GM19238 (cell line): Measurements from ENCODE around the gene MARVELD1.

Experiments used
- DNase-seq: peaks from one replicate; pipeline ENCODE4 v3.0.0; 2011; ENCODE audit warnings: low spot score; ENCODE audit not compliant: insufficient read length

The MARVELD1 gene

DNA sequence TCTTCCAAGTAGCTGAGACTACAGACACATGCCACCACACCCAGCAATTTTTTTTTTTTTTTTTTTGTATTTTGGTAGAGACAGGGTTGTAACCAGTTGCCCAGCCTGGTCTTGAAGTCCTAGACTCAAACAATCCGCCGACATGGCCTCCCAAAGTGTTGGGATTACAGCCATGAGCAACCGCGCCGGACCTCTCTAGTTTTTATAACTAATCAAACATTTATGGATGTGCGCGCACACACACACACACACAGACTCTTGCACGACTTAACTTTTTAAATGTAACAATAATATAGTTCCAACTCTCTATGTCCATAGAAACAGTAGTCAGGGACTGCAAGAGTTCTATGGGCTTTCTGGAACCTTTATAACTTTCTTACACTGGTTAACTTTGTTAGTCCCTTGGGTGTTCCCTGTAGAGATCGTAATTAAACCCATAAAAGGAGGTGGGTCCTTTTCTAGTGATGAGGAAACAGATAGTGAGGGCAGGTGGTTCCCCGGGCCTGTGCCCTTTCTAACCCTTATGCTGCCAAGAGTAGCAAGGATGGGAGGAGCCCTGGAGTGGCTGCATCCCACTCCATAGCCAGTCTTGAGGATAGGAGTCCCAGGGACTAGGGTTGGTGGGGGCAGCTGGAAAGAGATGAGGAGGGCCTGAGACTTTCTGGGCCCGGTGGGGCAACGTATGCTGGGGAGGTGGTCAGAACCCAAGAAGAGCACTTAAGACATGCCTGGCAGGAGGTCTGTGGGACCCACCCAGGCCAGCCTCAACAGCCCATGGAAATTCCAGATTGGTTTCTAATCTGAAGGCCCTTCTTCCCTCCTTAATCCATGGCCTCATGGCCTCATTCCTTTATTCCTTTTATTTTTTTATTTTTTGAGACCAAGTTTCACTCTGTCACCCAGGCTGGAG lies 8.6 kb downstream of the MARVELD1 start:
- DNase-seq, result no peak

DNA sequence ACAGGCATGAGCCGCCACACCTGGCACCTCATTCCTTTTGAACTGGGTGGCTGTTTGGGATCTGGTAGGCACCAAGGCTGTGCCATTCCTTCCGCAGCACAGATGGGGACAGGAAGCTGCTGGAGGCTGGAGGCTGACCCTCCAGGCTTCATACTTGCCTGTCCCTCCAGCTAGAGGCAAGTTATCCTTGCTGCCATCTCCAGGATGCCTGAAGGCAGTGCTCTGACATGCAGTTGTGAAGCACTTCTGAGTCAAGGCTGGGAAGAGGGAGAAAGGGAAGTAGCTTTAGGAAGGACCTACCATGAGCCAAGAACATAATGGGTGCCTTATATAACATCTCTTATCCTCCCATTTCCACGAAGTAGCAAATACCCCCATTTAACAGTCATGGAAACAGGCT lies 9.5 kb downstream of the MARVELD1 start:
- DNase-seq, result no peak

DNA sequence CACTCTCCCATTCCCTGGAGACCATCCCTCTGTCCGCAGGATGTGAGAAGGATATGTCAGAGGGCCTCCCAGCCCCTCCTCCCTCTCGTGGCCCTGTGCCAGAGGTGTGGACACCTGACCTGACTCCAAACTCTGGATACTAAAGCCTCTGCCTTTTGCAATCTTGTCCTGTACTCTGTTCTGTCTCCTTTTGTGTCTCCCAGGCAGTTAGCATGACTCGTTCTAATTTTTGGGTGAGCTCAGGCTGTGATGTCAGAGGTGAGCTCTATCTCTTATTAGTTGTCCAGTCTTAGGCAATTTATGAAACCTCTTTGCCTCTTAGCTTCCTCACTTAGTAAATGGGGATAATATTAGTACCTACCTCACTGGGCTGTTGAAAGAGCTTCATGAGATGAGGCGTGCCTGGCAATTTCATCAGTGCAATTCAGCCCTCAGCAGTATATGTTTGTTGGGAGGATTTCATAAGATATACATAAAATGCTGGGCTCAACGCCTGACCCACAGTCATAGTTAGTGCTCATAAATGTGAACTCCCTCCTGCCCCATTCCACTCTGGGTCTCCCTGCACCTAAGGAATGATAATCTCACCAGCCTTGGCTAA lies 10.9 kb downstream of the MARVELD1 start:
- DNase-seq, result no peak

DNA sequence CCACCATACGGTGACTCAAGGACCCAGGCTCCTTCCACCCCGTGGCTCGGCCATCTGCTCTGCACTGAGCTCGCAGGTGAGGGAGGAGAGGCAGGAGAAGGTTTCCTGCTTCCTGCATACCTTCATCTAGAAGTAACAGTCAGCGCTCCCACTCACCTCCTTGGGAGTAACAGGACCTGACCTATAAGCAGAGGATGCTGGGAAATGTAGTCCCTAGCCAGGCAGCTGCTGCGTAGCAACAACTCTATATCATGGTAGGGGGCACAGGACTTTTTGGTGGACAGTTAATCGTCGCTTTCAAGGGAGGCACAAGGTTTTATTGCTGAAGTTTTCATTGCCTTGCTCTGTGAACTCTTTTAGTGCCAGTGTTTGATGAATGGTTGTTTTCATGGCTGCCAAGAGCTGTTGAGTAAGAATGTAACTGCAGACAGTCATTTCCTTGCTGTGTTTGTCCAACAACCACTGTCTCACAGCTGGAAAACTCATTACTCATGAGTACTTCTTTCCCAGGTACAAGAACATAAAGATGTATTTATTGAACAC lies 13.2 kb downstream of the MARVELD1 start:
- no peak for DNase-seq

DNA sequence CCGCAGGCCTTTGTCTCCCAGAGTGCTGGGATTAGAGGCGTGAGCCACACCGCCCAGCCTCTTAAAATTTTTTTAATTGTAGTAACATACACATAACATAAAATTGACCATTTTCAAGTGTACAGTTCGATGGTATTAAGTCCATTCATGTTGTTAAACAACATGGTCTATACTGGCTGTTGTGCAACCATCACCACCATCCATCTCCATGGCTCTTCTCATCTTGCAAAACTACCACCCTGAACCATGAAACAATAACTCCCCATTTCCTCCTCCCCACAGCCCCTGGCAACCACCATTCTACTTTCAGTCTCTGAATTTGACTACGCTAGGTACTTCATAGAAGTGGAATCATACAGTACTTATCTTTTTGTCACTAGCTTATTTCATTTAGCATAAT lies 15.5 kb downstream of the MARVELD1 start:
- no peak for DNase-seq

DNA sequence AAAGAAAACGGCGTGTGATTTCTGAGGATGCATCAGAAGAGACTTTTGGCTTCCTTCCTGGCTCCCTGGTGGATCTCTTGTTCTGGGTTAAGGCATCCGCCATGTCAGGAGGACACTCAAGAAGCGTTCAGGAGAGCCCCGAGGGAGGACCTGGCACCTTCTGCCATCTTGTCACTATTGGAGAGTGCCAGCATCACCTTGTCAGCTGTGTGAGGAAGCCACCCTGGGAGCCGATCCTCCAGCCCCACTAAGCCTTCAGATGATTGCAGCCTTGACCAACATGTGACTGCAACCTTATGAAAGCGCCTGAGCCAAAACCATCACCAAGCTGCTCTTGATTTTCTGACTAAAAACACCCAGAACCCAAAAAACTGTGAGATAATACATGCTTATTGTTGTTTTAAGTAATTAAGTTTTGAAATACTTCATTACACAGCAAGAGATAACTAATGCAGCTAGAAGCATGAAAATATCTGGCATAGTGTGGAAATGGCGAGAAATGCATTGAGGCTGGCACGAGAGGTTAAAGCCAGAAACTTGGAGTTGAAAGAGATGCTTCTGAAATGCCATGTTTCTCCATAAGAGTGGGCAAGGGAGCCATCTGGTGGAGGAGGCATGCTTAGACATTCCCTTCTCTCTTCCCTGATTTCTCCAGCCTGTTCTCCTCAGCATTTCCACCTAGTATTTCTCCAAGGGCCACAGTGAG lies 18.0 kb downstream of the MARVELD1 start:
- no peak for DNase-seq

DNA sequence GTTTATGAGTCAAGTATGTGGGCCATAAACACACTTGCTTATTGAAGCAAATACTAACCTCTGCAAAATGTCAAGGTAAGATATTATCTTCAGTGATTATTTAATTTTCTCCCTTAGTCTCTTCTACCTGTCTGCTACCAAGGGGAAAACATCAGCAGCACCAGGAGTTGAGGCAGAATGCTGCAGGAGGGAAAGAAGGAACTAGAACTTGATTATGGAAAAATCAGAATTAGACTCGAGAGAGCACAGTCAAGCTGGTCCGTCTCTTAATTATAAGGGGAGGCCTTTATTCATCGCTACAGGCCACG lies 18.5 kb downstream of the MARVELD1 start:
- no peak for DNase-seq

DNA sequence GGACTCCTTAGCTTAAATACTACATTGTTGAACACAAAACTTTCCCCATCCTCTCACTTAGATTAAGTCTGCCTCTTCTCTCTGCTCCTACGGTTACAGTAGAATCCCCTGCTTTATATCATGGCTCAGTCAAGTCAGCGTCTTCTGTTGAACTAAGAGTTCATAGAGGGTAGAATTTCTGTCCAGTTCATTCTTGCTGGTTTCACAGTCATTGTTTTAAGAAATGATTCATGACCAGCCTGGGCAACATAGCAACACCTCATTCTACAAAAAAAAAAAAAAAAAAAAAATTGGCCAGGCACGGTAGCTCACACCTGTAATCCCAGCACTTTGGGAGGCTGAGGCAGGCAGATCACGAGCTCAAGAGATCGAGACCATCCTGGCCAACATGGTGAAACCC lies 19.7 kb downstream of the MARVELD1 start:
- DNase-seq, result no peak

DNA sequence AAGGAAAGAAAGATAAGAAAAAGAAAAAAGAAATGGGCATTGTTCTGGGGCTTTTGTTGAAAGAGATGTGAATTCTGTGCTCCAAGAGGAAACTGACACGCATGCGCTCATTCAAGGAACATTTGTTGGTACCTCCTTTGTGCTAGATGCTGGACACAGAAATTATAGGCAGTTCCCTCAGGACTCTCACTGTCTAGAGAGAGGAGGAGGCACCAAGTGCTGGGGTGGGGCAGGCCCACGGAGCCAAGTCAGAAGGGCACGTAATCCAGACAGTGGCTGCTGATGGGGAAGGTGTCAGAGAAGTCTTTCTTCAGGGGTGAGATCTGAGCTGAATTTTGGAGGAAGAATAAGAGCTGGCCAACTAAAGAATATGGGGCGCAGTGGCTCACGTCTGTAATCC lies 20.5 kb downstream of the MARVELD1 start:
- DNase-seq, result no peak

DNA sequence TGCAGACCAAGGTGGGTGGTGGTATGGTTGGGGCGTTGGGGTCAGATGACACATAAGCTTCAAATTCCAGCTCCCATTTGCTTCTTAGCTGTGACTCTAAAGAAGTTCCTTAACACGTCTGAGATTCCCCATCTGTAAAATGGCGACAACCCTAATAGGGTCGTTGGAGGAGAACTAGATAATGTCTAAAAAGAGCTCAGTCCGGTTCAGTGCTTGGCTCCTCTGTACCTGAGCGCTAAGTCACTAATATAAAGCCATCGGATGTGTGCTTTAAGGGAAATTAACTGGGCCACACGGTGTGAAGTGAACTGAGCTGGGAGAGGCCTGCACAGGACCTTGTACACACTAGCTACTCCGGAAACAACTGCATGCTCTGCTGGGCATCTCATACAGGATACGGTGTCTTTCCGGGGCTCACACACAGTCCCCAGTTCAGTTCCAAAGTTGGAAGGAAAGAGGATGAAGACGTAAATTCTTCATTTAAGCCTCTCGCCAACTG lies 22.9 kb downstream of the MARVELD1 start:
- no peak for DNase-seq

DNA sequence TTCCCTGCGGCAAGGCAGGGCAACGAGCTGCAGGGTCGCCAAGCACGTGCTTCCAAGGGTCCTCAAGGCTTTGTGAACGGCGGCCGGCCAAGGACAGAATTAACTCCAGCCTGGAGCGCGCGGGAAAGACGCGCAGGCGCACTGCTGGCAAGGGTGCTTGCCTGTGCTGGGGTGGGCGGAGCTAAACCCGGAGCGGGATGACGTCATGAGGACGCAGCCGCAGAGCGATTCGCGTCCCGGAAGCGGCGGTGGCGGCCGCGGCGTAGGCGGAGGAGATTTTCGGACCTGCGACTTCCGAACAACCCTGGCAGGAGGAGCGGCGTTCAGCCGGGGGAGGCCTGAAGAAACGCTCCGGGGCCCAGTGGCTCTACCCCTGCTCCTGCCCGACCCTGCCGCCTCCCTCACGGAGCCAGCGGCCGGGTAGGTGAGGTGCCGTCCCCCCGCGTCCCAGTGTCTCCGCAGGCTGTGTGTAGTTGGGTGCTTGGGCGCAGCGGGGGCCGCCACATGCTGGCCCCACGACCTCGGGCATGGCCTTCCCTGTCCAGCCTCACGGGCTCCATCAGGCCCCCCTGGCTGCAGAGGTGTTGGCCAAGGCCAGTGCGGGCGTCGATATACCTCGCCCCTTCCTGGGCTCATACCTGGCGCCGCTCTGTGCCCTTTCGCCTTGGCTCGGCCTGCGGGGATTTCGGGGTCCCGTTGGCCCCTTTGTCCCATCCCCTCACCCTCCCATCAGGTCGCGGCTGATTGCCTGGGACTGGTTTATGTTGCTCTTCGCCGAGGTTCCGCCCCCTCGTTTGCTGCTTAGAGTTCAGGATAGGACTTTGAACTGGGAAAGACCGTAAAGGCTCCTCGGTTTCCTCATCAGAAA lies 23.6 kb downstream of the MARVELD1 start, which contains the start of gene ZFYVE27:
Gene ZFYVE27 (plus strand): TSS at position 227 of the 868 bp plus-strand sequence. CDS start 1,350 bp downstream, outside the sequence.
- DNase-seq, result peak; percentile 96

DNA sequence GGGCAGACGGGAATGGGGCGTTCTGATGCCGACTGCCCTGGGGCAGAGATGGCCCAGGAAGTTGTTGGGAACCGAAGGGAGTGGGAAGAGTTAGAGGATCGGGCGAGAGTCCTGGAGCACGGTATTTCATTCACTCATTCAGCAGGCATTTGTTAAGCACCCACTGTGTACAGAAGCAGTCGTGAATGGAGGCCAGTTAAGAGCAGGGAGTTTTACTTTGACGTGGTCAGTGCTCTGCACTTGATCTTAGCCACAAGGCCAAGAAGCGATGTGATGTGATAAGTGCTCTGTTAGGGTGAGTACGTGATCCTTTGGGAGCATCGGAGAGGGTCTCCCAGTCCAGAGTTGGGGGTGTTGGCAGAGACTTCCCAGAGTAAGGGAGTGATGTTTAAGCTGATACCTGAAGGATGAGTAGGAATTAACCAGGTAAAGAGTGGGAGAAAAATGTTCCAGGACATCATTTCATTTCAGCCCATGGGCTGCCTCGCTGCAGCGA lies 24.3 kb downstream of the MARVELD1 start:
- DNase-seq, result no peak

DNA sequence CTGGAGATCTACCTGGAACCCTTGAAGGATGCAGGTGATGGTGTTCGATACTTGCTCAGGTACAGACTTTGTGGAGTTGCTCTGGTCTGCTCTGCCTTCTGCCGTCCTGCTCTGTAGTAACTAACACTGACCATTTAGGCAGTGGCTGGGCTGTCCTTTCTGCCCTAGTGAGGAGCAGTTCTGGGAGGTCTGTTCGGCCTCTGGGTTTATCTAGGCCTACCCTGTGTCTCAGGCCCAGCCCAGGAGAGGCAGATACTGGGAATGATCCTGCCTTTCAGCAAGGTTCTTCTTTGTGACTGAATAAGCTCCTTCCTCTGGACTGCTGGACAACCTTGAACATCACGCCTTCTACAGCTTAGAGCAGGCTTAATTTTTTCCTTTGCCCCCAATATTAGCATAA lies 25.1 kb downstream of the MARVELD1 start:
- DNase-seq, result no peak

DNA sequence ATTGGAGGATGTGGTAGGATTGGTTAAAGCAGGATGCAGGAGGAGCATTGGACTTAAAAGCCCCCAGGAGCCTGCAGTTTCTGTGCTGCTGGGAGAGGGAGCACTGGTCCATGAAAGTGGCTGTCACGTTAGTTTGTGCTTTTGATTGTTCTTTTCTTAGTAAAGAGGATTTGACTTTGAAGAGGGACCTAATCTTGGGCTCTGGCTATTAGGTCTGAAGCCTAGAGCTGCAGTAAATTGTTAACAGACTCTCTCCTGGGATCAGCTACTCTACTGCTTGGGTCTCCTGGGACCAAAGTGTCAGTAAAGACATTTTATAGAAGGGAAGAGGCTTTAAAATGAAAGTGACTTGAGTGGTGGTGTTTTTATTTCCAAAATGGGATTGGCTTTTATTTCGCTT lies 27.1 kb downstream of the MARVELD1 start:
- DNase-seq, result no peak

DNA sequence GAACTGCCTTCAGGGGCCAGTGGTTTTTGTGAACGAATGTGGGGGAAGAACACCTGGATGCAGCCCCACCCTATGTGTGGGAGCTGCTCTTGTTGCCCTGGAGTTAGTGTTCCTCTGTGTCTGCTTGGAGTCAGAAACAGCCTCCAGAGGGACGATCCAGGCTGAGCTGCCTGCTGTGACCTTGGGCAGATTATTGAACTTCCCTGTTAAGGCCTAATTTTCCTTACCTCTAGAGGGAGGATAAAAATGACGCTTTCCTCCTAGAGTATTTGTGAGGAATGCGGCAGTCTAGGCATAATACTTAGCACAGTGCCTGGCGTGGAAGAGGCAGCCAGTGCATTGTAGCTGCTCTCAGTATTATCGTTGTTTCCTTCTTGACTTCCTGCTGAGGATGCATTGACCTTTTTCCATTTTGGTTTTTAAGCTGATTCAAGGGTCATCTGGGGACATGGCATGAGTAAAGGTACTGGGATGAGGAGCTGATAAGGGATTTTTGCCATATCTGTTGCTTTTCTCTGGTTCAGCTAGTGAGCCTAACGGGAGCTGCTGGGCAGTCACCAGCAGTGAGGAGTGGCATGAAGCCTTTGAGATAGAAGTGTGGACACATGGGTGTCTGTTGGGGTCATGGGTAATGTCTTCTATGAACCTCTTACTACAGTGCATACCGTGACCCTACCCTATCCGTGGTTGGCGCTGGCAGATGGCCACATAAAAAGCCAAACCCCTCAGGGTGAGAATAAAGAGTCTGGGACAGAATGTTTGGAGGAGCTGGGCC lies 29.8 kb downstream of the MARVELD1 start:
- DNase-seq, result no peak

DNA sequence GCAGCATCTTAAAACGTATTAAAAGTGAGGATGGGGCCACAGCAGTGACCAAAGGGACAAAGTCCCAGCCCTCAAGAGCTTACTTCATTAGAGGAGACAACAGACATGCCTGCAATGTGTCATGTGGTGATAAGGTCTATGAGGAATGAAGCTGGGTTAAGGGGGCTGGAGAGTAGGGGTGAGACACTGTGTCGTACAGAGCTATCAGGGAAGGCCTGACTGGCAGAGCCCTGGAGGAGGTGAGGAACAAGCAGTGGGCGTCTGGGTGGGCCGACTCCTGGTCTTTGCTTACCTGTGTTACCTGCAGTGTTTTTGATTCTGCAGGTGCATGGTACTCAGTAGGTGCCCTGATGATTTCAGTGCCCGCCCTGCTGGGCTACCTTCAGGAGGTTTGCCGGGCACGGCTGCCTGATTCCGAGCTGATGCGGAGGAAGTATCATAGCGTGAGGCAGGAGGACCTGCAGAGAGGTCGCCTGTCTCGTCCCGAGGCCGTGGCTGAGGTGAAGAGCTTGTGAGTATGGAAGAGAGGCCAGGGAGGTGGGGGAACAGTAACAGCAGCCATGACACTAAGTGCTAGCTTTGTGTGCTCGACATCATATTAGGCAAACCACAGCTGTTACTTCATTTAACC lies 31.0 kb downstream of the MARVELD1 start:
- no peak for DNase-seq

DNA sequence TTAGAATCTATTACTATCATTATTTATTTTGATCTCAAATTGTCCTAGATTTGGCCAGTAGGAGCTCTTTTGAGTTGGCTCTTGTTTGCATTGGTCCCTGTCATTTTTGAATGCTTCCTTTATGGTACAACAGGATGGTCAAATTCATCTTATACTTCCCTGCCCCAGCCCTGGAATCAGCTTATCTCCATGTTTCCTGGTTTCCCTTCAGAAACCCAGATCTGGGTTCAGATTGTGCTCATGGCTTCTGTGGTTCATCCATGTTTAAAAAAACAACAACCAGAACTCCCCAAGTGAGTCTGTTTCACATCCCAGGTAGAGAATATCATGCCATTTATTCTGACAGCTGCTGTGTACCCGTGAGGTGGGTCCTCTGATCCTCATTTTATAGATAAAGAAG lies 34.0 kb downstream of the MARVELD1 start:
- DNase-seq, result no peak

DNA sequence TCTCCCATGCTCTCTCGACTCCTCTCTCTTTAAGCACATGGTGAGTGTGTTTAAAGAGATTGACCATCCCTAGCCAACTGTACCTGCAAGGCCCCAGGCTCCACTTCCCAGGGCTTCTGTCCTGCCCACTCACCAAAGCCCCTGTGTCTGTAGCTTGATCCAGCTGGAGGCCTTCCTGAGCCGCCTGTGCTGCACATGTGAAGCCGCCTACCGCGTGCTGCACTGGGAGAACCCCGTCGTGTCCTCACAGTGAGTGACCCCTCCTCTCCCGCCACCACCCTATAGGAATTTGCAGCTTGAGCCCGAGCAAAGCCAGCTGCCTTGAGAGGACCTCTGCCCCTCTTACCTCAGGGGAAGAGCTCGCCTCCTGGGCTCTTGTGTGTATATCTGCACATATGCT lies 34.6 kb downstream of the MARVELD1 start:
- DNase-seq, result no peak

DNA sequence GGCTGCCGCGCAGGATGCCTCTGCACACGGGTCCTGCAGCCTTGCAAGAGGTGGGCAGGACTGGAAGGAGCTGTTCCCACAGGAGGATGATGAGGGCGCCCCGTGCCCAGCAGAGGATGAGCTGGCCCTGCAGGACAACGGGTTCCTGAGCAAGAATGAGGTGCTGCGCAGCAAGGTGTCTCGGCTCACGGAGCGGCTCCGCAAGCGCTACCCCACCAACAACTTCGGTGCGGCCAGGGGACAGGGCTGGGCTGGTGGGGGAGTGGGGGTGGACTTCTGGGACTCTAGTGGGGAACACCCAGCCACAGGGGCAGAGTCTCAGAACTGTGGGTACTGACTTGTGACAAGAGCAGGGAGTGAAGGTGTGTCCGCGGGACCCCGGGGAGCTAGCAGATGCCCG lies 39.4 kb downstream of the MARVELD1 start:
- DNase-seq, result no peak

DNA sequence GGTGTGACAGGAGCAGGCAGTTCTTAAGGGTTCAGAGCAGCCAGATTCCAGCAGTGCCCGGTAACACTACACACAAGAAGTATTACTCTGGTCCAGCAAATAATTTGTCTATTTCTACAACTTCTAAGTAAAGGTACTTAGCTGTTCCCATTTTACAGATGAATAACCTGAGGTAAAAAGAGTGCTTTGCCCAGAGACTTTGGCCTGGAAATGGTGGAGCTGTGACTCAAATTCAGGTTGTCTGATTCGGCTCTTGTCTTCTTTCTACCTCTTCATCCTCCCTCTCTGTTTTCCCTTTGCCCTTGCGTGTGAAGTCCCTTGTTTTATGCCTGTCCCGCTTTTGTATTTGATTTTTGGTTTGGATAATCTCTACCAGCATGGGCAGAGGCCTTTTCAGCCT lies 41.2 kb downstream of the MARVELD1 start:
- DNase-seq, result no peak
